ENCODE results near the gene SCNN1B. TPM values are rescaled to one million over a fixed set of nuclear protein-coding genes. Genes with fewer than 3 reads are reported as not detected.
"Not testable (repeated sequence)": the region's sequence is repeated elsewhere in the genome, so short reads cannot be mapped to it uniquely, and the experiment has no call there.

The SCNN1B gene
- total RNA-seq, 1 donor from 2014 or later = 68.1 TPM

- no peak for ATAC-seq
Measured at GRCh38 chr16:23355106-23355670, 53.1 kb downstream of the SCNN1B start.

- no peak for ATAC-seq
Measured at GRCh38 chr16:23356941-23357340, 54.8 kb downstream of the SCNN1B start.

- no peak for ATAC-seq
Measured at GRCh38 chr16:23357761-23358290, 55.7 kb downstream of the SCNN1B start.

GRCh38 chr16:23359092-23359760 lies 57.1 kb downstream of the SCNN1B start:
- no peak for ATAC-seq

- peak; percentile 63 for ATAC-seq
Measured at GRCh38 chr16:23362460-23363317, 60.6 kb downstream of the SCNN1B start.

GRCh38 chr16:23365602-23366240 lies 63.6 kb downstream of the SCNN1B start:
- no peak for ATAC-seq

GRCh38 chr16:23366341-23366740 lies 64.2 kb downstream of the SCNN1B start:
- ATAC-seq = not testable (repeated sequence)

- ATAC-seq = no peak
Measured at GRCh38 chr16:23367564-23367963, 65.5 kb downstream of the SCNN1B start.

- ATAC-seq = no peak
Measured at GRCh38 chr16:23367988-23368387, 65.9 kb downstream of the SCNN1B start.

GRCh38 chr16:23368469-23368868 lies 66.4 kb downstream of the SCNN1B start:
- ATAC-seq = peak; percentile 79

GRCh38 chr16:23369416-23369815 lies 67.3 kb downstream of the SCNN1B start:
- ATAC-seq = no peak

- no peak for ATAC-seq
Measured at GRCh38 chr16:23371368-23371767, 69.3 kb downstream of the SCNN1B start.

- no peak for ATAC-seq
Measured at GRCh38 chr16:23373436-23374219, 71.5 kb downstream of the SCNN1B start.

- ATAC-seq = peak; percentile 59
Measured at GRCh38 chr16:23374721-23375510, 72.8 kb downstream of the SCNN1B start.

GRCh38 chr16:23375643-23376042 lies 73.5 kb downstream of the SCNN1B start:
- no peak for ATAC-seq

- ATAC-seq = no peak
Measured at GRCh38 chr16:23377071-23377931, 75.2 kb downstream of the SCNN1B start.

- ATAC-seq = no peak
Measured at GRCh38 chr16:23378256-23378655, 76.2 kb downstream of the SCNN1B start.

GRCh38 chr16:23378921-23379320 lies 76.8 kb downstream of the SCNN1B start:
- no peak for ATAC-seq

GRCh38 chr16:23379707-23380106 lies 77.6 kb downstream of the SCNN1B start:
- no peak for ATAC-seq

- ATAC-seq = no peak
Measured at GRCh38 chr16:23380501-23380951, 78.4 kb downstream of the SCNN1B start.
